HG03575 (cell line): Measurements from ENCODE around the gene TAF12.
"Not testable (repeated sequence)": the region's sequence is repeated elsewhere in the genome, so short reads cannot be mapped to it uniquely, and the experiment has no call there.

Experiments used
- ATAC-seq: cut with Tn5 transposase; IDR thresholded peaks from one replicate; pipeline ENCODE4 v1.9.1; 2021; ENCODE audit not compliant: unreplicated experiment, insufficient number of reproducible peaks, low FRiP score; ENCODE audit errors: extremely low read depth

TAF12 gene

GRCh38 chr1:28648008-28648473 lies 5.2 kb upstream of the TAF12 start:
- ATAC-seq, result peak; percentile 40

- ATAC-seq, result no peak
Measured at GRCh38 chr1:28646040-28646439, 3.2 kb upstream of the TAF12 start.

GRCh38 chr1:28645406-28645805 lies 2.5 kb upstream of the TAF12 start:
- not testable (repeated sequence) for ATAC-seq

- ATAC-seq, result no peak
Measured at GRCh38 chr1:28644494-28644893, 1.6 kb upstream of the TAF12 start.

- ATAC-seq, result no peak
Measured at GRCh38 chr1:28642056-28642846, 616 bp downstream of the TAF12 start.

- ATAC-seq, result no peak
Measured at GRCh38 chr1:28640766-28641165, 2.1 kb downstream of the TAF12 start.

- ATAC-seq, result no peak
Measured at GRCh38 chr1:28632560-28632959, 10.3 kb downstream of the TAF12 start.

GRCh38 chr1:28631713-28632112 lies 11.2 kb downstream of the TAF12 start:
- ATAC-seq, result no peak

- no peak for ATAC-seq
Measured at GRCh38 chr1:28613175-28613574, 29.7 kb downstream of the TAF12 start.

GRCh38 chr1:28606771-28607170 lies 36.1 kb downstream of the TAF12 start:
- ATAC-seq, result no peak

- no peak for ATAC-seq
Measured at GRCh38 chr1:28604962-28605361, 37.9 kb downstream of the TAF12 start.

- no peak for ATAC-seq
Measured at GRCh38 chr1:28604411-28604810, 38.5 kb downstream of the TAF12 start.

- ATAC-seq, result no peak
Measured at GRCh38 chr1:28602536-28603439, 40.1 kb downstream of the TAF12 start.

- no peak for ATAC-seq
Measured at GRCh38 chr1:28601696-28602095, 41.2 kb downstream of the TAF12 start.

- ATAC-seq, result not testable (repeated sequence)
Measured at GRCh38 chr1:28596276-28596675, 46.6 kb downstream of the TAF12 start.

GRCh38 chr1:28595412-28596191 lies 47.3 kb downstream of the TAF12 start:
- no peak for ATAC-seq

GRCh38 chr1:28594686-28595411 lies 48.0 kb downstream of the TAF12 start:
- not testable (repeated sequence) for ATAC-seq

GRCh38 chr1:28593988-28594356 lies 48.9 kb downstream of the TAF12 start:
- not testable (repeated sequence) for ATAC-seq
